C4-2B (cell line): ENCODE data around the gene IRS2.

Experiments
- CTCF ChIP-seq: fragments of 450-650 bp; conservative IDR thresholded peaks from 2 replicates; pipeline ENCODE4 v1.5.1; 2017; ENCODE audit warnings: mild to moderate bottlenecking
- ZFX ChIP-seq: fragments of 450-650 bp; IDR thresholded peaks from 2 replicates; pipeline ENCODE4 v1.6.1; 2017

GRCh38 chr13:109794095-109794494, 7.7 kb upstream of the IRS2 start:
- TF ChIP-seq CTCF (no peak), ZFX (no peak)
